Heart left ventricle (tissue), 13 donors: ENCODE measurements around the gene GAL3ST1.
A peak's percentile ranks its signal among the peaks of the same experiment; 100 is the strongest.

ENCODE experiments used
- POLR2A ChIP-seq, 2 donors: fragments of 450-650 bp; IDR thresholded peaks; one replicate each; pipeline ENCODE4 v1.6.1; 2017; ENCODE audit warnings: antibody characterized with exemption in 2 of 2, mild to moderate bottlenecking in 2 of 2, moderate library complexity in 2 of 2
- TF ChIP-seq, protein P1 (sequence below), 12 donors: fragments of 200-600 bp; sonication (generic) in 4 of 12; IDR thresholded peaks; one replicate each; pipeline versions ENCODE4 v1.5.0 to v1.8.0; 2018 to 2022; ENCODE audit warnings: antibody characterized with exemption in 12 of 12, mild to moderate bottlenecking in 5 of 12
- donor health status: ischemic (EF 13 %, LVEDD 7.1; RV severe dilation, severe dysfunction).
- donor health status: DM: no; HTN: yes; CAD: no.
- donor health status: DM: no; HTN: no; CAD: no.
- donor health status: ischemic (EF 25% LVEDD 6.9; RV normal size, moderate dysfunction).
- donor health status: ischemic (EF 25% LVEDD 5.7; RV mildly dilated, moderate dysfunction).
- donor health status: ischemic (EF 35%, LVEDD 5.7; RV mildly dilated, moderate dysfunction).
- donor health status: nonischemic (EF 11% LVEDD 7.7; RV severe dilation, severe dysfunction).
- donor health status: DM: yes; HTN: yes; CAD: no.
- donor health status: PGD.
- donor health status: ischemic (EF 29% LVEDD 5.4; RV normal size, mild dysfunction).
- donor health status: nonischemic (EF 23%, LVEDD 6.1; RV moderate dilation, normal function).

DNA sequence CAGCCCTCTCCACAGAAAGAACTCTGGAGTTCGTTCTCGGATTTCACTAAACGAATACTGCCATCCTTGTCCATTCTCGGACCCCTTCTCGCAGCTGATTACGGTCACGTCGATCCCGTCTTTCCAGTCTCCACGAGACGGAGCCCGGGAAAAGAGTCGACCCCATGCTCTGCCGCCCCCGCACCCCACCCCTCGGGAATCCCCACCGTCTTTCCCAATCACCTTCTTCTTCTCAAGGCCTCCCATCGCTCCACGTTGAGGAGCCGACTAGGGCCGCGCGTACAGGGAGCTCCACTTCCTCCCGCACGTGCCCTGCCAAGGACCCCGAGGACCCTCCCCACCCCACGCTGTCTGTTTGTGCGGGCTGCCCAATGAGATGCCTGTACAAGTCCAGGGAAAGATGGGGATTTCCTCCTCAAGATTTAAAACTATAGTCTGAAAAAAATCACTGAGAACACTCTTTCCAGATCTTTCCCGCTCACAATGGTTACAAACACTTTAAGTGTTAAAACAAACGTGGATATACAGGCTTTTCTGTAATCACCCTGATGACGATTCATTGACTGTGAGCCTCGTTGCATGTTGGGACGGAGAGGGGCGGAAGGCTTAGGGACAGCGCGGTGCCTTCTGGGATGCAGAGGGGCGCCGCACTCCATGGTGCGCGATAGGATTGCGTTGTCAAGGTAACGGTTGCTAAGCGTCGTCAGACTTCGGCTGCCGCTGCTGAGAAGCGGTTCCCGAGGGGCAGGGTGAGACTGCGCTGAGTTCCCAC lies 17.3 kb upstream of the GAL3ST1 start, which contains the start of gene PES1:
- peak in 1 of 2 donors; percentile 45 for TF ChIP-seq POLR2A (IDR thresholded peaks at IDR 0.05)
- TF ChIP-seq, protein P1, sequence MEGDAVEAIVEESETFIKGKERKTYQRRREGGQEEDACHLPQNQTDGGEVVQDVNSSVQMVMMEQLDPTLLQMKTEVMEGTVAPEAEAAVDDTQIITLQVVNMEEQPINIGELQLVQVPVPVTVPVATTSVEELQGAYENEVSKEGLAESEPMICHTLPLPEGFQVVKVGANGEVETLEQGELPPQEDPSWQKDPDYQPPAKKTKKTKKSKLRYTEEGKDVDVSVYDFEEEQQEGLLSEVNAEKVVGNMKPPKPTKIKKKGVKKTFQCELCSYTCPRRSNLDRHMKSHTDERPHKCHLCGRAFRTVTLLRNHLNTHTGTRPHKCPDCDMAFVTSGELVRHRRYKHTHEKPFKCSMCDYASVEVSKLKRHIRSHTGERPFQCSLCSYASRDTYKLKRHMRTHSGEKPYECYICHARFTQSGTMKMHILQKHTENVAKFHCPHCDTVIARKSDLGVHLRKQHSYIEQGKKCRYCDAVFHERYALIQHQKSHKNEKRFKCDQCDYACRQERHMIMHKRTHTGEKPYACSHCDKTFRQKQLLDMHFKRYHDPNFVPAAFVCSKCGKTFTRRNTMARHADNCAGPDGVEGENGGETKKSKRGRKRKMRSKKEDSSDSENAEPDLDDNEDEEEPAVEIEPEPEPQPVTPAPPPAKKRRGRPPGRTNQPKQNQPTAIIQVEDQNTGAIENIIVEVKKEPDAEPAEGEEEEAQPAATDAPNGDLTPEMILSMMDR (IDR thresholded peaks at IDR 0.05), result no peak
